Fibroblast of gingiva (primary cell): ENCODE results near the gene ELAVL1.
"Not testable (repeated sequence)": the region's sequence is repeated elsewhere in the genome, so short reads cannot be mapped to it uniquely, and the experiment has no call there.

Experiments used
- DNase-seq: peaks from one replicate; pipeline ENCODE4 v3.0.0-alpha.2; 2011; ENCODE audit warnings: low read depth

Gene ELAVL1

DNA sequence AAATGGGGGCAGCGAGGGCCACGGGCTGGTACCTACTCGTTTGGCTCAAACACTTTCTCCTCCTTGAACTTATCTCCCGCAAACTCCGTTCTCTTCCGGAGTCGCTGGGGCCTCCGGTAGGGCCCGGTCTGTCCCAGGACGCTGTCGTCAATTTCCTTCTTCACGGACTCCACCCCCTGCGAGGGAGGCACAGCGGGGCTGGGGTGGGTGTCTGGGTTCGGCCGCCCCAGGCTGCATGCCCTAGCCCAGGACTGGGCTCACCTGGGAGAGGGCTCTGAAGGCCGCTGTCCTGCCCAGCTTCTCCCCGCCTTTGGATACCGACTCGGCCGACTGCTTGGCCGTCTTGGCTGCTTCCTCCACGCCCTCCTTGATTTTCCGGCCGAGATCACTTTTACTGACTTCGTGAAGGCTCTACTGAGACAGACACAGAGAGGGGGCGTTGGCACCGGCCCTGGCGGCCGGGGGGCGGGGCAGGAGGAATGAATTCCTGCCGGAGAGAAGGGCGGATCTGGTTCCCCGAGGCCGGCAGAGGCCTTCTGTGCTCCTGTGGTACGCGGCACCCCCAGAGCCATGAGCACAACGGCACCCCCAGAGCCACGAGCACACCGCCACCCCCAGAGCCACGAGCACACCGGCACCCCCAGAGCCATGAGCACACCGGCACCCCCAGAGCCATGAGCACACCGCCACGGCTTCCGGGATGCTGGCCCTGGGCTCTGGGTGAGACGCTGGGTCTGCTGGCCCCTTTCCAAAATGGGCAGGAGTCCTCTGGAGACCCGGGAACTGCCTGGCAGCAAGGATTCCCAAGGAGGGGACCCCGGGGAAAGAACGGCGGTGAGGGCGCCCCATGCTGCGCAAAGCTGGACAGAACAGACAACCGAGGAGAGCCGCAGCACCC is 71.4 kb downstream of the ELAVL1 start:
- DNase-seq: no peak

DNA sequence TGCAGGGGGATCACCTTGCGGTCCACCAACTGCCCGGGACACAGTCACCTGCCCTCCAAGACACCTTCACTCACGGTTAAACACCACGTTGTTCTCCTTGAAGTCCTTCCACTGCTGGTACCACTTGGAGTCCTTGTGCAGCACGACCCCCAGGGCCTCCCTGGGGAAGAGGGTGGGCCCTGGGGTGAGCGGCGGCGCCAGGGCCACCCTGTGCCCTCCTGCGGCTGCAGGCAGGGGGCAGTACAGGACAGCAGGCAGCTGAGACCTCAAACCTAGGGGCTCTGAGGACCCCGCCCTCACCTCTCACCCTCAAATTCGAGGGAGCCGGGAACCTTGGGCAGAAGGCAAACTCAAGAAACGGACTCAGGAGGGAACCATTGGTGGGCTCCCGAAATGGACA is 72.0 kb downstream of the ELAVL1 start:
- no peak for DNase-seq

- DNase-seq: no peak
Observed at GRCh38 chr19:7932930-7933300, 72.5 kb downstream of the ELAVL1 start.

DNA sequence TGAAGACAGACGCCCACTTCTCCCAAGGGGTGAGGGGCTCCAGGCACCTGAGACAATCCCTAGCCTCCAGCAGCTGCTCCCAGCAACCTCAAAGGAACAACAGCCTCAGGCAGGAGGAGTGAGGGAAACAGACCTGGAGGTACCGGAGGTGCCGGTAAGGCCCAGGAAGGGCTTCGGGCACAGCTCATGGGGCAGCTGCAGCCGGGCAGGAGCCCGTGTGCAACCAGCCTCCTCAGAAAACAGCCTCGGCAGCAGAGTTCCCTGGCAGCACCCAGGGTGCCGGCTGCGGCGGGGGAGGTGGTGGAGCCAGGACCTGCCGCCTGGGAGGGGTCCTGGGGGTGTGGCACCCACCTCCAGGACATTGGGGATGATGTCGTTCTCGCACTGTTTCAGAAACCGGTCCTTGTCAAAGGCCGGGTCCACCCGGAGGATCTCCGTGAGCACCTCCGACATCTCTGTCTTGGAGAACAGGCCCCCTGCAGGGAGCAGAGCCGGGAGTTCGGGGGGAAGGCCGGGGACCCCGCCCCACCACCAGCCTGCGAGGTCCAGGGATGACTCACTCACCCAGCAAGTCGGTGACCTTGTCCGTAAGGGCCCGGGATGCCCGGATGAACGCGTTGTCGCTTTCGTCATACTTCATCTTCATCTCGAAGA is 73.0 kb downstream of the ELAVL1 start:
- no peak for DNase-seq

GRCh38 chr19:7931221-7932061 is 74.0 kb downstream of the ELAVL1 start:
- no peak for DNase-seq

- no peak for DNase-seq
Observed at GRCh38 chr19:7930765-7931164, 74.7 kb downstream of the ELAVL1 start.

GRCh38 chr19:7930030-7930429 is 75.4 kb downstream of the ELAVL1 start:
- DNase-seq: not testable (repeated sequence)

DNA sequence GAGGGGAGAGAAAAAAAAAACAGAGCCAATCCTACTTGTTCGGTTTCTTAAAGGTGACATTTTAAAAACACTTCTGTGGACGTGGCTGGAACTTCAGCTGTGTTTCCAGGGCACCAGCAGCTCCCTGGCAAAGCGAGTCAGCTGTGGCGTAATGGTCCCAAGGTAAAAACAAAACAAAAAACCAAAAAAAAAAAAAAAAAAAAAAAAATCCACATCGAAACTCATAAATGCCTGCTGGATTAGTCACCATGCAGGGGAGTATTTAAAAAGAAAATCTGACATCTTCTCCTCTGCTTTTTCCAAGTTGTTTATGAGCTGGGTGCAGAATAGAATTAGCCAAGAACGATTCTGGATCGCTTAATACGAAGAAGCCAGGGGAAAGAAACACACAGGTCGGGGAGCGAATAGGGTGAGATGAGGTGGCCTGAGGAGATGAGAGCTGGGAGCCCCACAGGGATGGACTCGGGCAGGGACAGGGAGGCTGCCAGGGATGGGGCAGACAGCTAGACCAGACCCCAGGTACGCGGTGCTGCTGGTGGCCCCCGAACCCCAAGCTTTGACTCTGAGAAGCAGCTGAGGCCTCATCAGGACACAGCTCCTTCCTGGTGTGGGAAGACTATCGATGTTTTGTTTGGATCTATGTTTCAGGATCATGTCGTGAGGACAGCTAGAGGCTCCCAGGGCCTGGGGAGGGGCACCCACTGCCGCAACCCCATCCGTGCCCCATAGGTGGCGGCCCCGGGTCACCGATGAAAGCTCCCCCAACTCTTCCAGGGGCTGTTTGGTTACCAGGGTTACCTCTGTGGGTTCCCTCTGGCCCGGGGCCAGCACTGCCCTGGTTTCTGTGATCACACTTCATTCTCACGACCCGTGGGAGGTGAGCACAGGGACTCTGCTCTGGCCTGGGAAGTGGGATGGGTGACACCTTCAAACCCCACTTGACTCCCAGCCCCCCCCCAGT is 76.4 kb downstream of the ELAVL1 start:
- DNase-seq: peak; percentile 79

- no peak for DNase-seq
Observed at GRCh38 chr19:7928334-7928706, 77.1 kb downstream of the ELAVL1 start.

- no peak for DNase-seq
Observed at GRCh38 chr19:7927605-7928333, 77.7 kb downstream of the ELAVL1 start.

DNA sequence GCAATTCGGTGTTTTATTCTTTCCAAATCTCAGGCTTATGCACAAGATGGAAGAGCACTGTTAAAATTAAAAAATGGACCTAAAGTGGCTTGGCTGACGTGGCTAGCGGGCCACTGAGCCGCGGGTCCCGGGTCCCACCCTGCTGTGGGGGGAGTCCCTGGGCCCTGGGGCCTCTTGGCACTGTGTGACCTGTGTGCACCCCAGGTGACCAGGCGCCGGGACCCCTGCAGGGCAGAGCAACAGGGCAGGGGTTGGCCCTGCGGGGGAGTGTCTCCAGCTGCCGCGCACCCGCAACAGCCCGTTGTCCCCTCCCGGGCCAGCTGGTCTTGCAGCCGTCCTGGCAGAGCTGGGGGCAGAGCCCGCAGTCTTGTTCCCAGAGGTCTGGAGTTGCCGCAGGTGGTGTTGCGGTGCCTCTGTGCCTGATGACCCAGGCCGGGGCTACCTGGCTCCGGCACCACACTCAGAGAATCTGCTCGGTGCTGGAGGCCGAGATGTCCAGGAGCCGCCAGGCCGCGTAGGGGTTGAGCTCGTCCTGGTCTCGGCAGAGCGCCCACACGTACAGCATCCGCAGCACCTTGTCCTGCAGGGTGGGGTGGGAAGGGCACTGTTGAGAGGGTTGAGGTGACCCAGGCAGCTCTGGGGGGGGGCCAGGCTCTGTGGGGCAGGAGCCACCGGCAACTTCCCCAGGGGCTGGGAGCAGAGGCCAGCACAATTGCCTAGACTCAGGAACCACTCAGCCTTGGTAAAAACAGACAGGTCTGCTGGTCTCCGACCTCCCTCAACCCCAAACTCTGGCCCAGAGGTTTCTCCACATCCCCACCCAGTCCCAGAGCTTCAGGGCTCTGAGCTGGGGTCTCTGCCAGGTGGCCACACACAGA is 78.5 kb downstream of the ELAVL1 start:
- no peak for DNase-seq

GRCh38 chr19:7926021-7926726 is 79.3 kb downstream of the ELAVL1 start, which contains the start of gene CTXN1:
CTXN1 (minus strand) TSS chr19:7926135; CDS start chr19:7925538, 597 bp downstream.
- DNase-seq: peak; percentile 21

DNA sequence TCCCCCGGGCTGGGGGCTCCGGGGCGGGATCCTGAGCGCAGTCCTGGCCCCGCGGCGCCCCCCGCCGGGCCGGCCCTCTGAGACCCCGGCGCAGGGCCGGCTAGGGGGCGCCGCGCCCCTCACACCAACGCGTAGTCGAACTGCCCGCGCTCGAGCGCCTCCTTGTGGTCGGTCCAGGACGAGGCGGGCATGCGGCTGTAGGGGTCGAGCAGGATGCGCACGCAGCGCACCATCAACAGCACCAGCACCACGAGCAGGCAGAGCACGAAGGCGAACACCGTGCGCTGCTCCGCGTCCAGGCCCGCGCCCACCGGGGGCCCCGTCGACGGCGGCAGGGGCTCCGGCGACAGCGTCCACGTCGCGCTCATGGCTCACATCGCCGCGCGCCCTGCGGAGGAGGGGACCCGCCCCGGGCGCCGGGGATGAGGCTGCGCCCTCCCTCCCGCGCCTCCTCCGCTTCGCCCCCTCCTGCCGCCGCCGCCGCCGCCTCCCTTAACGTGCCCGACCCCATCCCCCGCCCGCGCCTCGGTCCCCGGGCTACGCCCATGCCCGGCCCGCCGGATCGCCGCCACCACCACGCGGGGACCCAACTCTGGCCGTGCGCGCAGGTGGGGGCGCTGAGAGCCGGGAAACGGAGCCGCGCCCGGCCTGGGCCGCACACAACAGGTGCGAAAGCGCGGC is 80.1 kb downstream of the ELAVL1 start:
- DNase-seq: peak; percentile 37

DNA sequence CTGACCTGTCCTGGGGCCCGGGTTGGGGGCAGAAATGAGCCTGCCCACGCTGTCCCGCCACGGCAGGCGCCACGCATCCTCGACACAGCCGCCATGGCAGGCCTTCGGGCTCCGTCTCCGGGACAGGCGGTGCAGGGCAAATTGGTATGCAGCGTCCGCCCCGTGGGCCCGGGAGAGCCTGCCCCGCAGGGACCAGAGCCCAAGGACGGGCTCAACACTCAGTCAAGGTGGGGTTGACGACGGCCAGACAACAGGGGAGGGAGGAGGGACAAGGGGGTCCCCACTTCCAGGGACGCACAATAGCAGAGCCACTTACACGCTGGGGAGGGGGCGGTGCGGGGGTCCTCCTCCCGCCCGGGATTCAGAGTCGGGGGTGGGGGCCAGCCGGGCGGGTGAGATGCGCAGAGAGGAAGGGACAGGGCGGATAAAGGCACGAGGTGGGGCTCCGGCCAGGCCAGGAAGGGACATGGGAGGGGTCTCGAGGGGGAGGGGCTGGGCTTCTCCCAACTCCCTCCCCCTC is 80.7 kb downstream of the ELAVL1 start:
- no peak for DNase-seq

GRCh38 chr19:7924241-7924640 is 81.2 kb downstream of the ELAVL1 start:
- DNase-seq: no peak

DNA sequence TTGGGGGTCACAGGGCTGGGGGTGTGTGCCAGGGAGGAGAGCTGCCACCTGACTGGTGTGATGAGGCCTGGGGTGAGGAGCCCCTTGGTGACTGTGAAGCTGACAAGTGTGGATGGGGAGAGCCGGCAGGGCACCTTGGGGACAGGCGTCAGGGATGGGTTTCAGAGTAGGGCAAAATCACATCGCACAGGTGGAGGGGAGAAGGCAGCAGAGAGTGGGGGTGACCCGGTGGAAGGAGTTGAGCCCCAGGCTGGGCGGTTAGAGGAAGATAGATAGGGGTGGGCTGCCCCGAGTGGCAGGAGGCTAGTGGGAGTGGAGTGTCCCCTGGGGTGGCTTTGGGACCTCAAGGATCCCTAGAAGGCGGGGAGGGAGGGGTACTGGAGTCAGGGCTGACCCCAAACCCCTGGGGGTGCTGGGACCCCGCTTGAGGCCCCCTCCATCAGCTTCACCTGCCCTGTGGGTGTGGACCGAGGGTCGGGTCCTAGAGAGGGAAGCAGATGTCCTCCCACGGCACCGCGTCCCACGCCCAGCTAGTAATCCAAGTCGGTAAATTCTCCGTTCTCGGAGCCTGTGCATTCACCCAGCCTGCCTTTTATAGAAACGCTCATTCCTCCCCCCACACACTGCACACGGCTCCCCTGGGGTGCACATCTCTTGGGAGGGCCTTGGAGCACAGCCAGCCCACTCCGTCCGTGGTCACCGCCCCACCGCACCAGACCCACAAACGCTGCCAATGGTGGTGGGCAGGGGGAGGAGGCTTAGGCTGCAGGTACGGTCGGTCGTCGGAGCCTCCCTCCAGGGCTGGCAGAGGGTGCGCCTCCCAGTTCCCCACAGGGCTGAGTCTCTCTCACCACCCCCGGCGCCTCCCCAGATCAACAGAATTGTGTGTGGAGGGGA is 81.9 kb downstream of the ELAVL1 start:
- no peak for DNase-seq

DNA sequence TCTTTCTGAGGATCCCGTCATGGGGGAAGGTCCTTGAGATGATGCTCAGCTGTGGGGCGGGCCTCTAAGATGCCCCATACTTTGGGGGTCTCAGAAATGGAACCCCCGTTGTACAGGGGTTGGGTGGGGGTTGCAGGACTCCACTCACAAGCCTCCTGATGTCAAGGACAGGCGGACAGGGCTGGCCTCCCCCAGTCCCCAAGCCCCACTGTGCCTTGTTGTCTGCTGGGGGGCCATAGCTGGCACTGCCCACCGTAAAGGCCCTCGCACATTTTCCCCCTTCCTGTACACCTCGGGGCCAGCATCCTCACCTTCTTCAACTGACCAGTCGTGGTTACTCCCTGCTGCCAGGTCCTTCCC is 82.6 kb downstream of the ELAVL1 start:
- no peak for DNase-seq
